ENCODE measurements around the gene PTPRE.

DNA sequence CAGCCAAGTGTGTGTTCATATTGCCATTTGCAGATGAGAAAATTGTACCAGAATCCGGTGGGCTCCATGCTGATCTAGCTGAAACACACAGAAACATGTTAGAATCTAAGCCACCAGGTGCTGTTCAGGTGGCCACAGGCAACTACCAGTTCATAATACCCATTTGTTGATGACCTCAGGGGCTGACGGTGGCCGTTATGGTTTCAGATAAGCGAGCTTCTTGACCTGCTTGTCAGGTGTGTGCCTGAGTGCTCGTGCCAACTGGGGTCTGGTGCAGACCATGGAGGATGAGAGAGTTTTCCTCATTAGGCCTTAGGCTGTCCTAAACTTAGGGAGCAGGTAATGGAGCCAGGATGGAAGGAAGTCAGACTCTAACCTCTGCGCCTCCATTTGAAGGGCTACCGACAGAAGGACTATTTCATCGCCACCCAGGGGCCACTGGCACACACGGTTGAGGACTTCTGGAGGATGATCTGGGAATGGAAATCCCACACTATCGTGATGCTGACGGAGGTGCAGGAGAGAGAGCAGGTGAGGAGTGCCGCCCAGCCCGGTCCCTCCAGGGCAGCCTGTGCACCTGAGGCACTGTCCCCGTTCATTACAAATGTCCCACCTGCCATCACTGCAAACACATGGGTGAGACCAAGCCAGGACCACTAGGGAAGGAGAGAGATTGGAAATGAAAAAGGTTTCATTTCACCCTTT lies 166.2 kb downstream of the PTPRE start:
- TF ChIP-seq, protein P1, sequence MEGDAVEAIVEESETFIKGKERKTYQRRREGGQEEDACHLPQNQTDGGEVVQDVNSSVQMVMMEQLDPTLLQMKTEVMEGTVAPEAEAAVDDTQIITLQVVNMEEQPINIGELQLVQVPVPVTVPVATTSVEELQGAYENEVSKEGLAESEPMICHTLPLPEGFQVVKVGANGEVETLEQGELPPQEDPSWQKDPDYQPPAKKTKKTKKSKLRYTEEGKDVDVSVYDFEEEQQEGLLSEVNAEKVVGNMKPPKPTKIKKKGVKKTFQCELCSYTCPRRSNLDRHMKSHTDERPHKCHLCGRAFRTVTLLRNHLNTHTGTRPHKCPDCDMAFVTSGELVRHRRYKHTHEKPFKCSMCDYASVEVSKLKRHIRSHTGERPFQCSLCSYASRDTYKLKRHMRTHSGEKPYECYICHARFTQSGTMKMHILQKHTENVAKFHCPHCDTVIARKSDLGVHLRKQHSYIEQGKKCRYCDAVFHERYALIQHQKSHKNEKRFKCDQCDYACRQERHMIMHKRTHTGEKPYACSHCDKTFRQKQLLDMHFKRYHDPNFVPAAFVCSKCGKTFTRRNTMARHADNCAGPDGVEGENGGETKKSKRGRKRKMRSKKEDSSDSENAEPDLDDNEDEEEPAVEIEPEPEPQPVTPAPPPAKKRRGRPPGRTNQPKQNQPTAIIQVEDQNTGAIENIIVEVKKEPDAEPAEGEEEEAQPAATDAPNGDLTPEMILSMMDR (IDR thresholded peaks at IDR 0.05), result no peak
- TF ChIP-seq, protein P2, sequence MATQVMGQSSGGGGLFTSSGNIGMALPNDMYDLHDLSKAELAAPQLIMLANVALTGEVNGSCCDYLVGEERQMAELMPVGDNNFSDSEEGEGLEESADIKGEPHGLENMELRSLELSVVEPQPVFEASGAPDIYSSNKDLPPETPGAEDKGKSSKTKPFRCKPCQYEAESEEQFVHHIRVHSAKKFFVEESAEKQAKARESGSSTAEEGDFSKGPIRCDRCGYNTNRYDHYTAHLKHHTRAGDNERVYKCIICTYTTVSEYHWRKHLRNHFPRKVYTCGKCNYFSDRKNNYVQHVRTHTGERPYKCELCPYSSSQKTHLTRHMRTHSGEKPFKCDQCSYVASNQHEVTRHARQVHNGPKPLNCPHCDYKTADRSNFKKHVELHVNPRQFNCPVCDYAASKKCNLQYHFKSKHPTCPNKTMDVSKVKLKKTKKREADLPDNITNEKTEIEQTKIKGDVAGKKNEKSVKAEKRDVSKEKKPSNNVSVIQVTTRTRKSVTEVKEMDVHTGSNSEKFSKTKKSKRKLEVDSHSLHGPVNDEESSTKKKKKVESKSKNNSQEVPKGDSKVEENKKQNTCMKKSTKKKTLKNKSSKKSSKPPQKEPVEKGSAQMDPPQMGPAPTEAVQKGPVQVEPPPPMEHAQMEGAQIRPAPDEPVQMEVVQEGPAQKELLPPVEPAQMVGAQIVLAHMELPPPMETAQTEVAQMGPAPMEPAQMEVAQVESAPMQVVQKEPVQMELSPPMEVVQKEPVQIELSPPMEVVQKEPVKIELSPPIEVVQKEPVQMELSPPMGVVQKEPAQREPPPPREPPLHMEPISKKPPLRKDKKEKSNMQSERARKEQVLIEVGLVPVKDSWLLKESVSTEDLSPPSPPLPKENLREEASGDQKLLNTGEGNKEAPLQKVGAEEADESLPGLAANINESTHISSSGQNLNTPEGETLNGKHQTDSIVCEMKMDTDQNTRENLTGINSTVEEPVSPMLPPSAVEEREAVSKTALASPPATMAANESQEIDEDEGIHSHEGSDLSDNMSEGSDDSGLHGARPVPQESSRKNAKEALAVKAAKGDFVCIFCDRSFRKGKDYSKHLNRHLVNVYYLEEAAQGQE (IDR thresholded peaks at IDR 0.05; ENCODE audit: low read depth, low read length), result no peak
